Stimulated activated CD4-positive, alpha-beta T cell treated with anti-CD3 and anti-CD28 coated beads, Interleukin-1b, Interleukin-23, amount 100 ng/mL, for 1 hour (primary cell): ENCODE data around the gene ARHGEF7.

Source experiments
- DNase-seq, 2 donors: peaks; one replicate each; pipeline ENCODE4 v3.0.0-alpha.2; 2020; ENCODE audit warnings: low read depth in 2 of 2

ARHGEF7 gene

DNA sequence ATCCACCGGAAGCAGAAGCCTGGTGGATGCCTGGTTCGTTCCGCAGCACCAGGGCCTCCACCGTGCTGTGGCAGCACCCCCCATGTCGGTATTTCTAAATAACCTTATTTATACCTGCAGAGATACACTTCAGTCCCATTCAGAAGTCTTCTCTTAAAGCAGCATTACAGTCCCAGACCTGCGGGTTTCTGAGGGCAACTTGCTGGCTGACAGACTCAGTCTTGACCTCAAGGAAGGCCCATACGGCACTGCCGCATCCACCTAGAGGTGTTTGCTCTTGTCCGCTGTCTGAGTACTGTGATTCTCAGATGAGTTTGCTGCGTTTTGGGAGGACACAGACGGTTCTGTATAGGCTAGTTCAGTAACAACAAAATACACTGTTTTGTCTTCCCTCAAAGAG, 188.4 kb downstream of the ARHGEF7 start:
- no peak for DNase-seq

DNA sequence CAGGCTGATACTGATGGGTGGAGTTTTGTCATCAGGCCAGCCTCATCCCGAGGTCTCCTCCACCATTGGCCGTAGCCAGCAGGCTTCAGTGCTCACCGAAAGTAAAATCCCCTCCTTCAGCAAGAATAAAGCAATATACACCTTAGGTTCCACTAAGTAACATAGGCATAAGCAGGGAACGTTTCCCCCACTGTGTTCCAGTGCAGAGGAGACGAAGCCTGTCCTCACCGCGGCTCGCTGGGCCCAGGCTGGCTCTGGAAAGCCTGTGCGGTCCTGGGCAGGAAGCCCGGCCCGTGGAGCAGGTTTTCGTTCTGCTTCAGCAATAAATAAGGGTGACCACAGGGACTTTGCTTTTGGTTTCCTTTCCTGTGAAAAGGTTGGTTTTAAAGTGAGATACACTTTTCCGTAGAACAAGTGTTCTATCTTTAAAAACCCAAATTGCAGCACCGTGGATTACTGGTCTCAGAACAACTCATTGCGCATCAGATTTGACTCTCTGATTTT, 189.0 kb downstream of the ARHGEF7 start:
- DNase-seq, result no peak

DNA sequence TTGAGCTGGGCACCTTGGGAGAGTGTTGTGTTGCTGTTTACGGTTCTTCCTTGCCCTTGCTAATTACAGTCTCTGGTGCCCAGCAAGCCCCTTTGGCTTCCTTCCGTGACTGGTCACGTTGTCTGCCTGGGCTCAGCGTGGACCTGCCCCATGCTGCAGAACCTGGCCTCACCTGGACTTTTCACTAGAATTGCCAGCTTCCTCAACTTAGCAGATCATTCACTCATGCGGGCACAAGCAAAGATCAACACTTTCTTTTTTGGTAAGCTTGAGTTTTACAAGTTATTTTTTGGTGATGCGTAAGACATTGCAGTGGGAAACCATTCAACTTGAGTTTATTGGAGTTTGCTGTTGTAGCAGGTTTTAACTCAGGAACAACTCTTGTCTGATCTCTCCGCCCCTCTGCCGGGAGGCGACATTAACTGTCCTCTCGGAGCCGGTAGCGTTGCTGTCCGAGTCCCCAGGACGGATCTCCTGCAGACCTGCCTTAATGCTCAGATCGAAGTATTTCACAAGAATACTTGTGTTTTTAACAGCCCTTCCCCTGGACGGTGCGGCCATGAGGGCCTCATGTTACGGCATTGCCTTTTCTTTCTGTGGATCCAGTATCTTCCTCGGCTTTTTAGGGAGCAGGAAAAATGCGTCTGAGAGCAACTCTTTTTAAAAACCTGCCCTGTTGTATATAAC, 189.6 kb downstream of the ARHGEF7 start:
- DNase-seq, result no peak

DNA sequence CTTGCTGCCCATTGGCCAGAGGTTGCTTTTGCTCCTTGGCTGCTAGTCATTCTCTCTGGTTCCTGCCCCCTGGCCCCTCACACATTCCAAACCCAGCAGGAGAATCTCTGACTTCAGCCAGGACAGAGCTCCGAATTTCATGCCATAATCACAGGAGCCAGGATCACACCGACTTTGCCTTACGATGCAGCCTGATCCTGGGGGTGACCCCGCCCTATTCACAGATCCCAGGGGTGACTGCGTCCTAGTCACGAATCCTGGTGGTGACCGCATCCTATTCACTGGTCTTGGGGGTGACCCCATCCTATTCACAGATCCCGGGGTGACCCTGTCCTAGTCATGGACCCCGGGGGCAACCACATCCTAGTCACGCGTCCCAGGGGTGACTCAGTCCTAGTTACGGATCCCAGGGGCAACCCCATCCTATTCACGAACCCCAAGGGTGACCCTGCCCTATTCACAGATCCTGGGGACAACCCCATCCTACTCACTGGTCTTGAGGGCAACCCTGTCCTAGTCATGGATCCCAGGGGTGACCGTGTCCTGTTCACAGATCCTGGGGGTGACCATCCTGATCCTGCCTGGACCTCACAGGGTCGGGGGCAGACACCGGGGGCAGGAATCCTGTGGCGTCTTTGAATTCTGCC, 198.0 kb downstream of the ARHGEF7 start:
- DNase-seq, result no peak

DNA sequence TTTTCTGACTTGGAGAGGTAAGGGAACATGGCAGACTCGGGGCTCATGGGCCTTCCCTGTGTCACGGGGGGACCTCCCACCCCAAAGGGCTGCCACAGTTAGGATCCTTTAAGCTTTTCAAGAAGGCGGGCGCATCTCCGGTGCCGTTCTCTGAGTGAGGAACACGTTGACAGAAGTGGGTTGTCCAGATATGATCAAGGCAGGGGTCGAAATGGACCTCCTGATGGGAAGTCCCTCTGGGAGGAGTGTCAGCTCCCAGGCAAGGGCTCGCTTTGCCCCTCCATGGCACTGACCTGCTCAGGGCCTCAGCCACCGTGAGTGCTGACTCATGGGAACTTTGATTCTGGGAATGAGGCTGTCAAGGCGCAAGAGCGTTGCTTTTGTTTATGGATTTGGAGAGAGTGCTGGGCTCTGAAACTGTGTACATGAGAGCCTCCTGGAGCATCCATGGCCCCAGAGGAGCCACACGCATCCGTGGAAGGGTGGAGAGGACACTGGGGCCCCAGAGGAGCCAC, 198.9 kb downstream of the ARHGEF7 start:
- no peak for DNase-seq

DNA sequence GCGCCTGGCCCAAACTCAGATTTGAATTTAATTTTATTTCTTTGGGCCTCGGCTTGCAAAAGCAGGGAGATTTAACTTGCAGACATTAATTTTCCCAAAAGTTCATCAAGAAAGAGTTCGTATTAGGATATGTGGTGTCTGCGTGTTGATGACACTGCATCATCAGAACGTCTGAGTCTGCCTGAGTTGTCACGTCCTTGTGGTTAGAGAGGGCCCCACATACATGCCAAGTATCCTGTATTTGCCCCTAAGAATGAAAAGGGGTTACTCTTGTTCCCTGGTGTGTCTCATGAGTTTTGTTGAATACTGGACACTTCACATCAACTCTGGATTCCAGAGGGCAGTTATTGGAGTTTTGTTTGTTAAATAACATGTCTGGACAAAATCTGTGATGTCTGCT, 199.7 kb downstream of the ARHGEF7 start:
- no peak for DNase-seq

DNA sequence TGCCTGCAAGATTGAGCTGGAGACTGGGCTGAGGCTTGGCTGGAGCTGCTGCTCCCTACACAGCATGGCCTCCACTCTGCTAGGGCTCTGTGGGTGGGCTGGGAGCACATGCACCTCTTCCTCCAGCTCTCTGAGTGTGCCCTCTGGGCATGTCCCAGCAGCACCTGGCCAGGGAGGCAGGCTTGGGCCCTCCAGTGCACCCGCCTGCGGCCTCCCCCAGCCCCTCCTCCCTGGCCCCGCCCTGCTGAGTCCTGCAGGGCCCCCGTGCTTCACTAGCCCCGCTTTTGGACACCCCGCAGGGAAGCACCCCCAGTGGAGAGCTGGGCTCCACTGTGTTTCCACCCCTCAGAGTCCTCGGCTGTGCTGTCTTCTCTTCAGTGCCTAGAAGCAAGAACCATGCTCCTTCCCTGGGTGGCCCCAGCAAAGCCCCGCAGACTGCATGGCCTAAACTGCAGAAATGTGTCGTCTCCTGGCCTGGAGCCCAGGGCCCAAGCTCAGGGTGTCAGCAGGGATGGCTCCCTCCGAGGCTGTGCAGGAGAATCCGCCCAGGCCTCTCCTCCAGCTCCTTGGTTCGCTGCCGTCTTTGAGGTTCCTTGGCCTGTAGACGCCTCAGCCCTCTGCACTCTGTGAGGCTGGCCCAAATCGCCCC, 200.4 kb downstream of the ARHGEF7 start:
- no peak for DNase-seq

DNA sequence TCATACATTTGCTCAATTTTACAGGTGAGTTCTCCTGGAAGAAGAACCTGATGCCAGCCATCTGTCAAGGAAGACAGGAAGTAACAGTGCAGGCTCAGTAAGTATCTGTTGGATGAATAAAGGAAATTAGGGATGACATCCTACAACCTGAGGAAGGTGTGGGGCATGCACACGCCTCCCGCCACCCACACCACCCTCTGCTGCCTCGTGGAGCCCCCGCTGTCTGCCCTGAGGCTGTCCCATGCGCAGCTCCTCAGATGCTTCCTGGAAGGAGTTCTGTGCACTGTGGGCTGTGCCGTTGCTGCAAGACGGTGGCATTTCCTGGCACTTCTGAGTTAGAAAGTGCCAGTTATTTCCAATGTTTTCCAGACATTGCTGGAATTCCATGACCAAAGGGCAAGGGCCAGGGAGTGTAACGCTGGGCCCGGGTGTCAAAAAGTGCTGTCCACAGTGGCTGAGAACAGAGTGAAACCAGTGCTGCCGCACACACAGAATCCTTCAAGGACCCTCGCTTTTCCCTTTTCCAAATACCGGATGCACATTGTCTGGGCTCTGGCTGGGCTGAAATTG, 201.1 kb downstream of the ARHGEF7 start:
- DNase-seq, result no peak

DNA sequence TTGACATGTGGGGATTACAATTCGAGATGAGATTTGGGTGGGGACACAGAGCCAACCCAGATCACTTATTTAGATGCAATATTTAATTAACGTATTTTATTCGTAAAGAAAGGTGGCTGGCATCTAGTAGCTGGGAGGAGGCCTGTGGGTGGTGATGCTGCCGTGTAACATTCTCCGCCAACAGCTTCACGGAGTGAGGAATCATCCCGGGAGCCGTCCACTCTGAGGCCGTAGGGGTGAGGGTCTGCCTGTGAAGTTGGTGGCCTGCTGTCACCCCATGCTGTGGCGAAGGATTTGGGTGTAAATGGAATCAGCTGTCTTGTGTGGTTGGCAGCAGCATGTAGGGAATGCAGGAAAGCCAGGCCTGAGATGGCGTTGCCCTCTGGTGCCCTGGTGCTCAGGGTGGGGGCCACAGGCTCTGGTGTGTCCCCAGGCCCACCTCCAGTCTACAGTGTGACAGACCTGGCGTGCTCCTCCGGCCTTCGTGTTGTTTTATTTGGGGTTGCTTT, 202.0 kb downstream of the ARHGEF7 start:
- DNase-seq, result no peak

DNA sequence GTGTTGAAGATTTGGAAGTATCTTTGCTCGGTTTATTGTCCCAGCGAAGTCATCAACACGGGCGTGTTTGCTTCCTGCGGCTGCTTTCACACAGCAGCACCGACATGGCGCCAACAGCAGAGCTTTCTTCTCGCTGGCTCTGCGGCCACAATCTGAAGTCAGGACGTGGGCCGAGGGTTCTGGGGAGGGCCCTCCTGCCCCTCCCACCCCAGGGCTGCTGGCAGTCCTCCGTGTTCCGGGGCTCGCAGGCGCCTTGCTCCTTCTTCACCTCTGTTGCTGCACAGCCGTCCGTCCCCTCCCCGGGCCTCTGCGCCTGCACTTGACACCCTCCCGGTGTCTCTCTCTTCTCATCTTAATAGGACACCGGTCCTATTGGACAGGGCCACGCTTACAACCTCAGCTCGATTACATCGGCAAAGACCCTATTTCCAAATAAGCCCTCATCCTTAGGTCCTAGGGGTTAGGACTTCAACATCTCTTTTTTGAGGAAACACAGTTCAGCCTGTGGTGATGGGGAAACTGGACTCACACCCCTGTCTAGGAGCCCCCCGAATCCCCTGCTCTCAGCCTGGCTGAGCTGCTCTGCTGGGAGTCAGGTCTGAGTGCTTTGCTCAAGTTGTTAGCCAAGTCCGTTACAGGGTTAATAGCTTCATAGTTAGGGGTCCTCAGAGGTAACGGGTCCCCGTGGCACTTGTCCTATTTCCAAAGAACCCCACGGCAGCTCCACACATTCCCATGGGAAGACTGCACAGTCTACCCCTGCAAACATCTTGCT, 202.6 kb downstream of the ARHGEF7 start:
- DNase-seq, result no peak

DNA sequence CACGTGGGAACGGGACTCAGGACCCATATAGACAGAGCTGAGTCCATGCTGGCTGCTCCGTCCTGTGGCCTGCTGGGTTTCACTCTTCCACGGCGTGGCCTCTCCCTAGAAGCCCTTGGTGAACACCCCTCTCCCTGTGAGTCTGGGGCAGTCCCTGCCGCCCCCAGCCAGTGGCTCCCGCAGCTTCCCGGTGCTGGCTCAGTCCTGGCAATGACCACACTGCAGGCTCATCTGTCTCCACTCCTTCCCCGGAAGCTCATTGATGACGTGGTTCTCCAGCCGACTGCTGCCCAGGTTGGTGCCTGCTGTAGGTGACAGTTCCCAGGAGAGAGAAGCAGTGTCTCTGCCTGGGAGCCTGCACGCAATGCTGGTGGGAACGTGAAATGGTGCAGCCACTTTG, 203.3 kb downstream of the ARHGEF7 start:
- no peak for DNase-seq

DNA sequence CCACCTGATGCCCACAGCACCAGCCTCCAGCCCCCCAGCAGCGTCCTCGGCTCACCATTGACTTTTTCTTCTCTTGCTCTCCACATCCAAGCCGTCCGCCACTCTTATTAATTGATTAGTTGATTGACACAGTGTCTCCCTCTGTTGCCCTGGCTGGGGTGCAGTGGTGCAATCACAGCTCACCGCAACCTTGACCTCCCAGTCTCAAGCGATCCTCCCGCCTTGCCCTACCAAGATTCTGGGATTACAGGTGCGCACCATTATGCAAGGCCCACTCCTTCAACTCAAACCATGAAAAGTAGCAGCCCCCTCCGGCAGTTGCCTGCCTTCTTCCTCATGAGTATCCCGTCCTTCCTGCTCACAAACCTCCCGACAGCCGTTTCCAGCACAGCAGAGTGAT, 204.4 kb downstream of the ARHGEF7 start:
- no peak for DNase-seq

DNA sequence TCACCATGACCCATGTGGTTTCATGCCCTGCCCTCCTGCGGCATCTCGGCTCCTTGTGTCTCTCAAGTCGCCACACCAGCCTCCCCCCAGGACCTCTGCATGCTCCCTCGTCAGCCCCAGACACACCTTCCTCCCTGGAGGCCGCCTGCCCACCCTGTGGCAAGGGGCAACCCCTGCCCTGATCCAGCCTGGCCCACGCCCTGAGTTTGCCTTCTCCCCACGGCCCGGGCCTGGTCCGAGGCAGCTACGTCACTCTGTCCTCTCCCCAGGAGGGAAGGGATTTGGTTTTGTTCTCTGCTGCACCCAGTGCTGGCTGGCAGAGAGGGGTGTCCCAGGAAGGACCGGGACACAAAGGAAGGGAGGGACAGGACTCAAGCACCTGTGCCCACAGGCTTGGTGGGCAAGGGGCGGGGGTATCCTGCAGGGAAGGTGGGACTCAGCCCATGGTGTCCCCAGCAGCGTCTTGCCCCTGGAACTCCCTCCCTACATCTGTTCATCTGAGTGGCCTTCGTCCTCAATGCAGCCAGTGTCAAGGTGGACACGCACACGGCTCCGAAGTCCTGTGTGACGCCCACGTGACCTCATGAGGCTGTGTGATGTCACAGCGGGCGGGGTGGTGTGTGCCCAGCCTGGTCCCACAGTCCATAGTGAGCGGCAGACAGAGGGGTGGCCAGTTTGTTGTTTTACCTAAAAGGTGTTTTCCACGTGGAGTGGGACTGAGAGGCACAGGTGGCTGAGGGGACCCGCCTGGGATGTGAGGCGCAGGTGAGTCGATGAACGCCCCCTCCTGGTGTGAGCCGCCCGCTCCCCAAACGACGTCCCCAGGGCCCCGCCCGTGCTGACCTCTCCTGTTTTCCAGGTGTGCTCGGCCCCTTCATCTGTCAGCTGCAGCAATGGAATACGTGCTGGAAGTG, 205.1 kb downstream of the ARHGEF7 start, which contains the start of gene TEX29:
Gene TEX29, plus strand, starts transcription at position 645 of the 914 bp plus-strand sequence. Its CDS starts 249 bp downstream, at position 894.
- no peak for DNase-seq

DNA sequence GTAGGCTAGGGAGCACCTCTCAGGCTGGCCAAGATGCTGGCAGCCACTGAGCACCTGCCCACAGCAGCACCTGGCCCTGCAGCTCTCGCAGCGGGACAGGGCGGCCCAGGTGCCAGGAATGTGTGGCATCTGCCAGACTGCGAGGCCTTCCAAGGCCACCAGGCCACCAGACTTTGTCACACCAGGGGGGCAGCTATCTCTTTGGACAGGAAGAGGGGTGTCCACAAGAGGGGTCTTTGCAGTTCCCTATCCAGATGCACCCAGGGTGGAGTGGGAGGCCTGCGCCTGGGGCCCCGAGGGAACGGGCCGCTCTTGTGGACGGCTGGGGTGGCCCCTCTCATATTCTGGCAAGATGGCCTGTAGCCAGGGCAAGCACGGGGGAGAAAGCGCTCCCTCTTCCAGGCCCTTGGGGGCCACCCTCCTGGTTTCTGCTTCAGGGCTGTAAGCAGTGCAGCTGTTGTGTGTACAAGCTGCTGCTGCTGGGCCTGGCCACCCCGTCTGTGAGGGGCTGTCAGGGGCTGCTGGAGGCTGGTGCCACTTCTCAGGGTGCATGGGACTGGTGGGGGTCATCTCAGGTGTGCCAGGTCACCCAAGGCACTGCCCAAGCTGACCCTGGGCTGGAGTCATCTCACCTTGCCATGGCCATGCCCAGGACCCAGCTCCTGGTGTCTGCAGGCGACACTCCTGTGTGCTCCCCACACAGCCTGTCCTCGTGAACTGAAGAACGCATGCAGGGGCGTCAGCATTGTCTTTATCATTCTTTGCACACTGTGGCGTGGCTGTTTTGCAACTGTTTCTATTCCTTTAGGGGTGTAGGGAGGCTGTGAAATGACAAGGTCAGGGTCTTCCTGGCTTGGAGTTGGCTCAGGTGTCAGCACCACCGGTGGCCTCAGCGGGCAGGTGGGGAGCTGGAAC, 207.1 kb downstream of the ARHGEF7 start:
- no peak for DNase-seq

DNA sequence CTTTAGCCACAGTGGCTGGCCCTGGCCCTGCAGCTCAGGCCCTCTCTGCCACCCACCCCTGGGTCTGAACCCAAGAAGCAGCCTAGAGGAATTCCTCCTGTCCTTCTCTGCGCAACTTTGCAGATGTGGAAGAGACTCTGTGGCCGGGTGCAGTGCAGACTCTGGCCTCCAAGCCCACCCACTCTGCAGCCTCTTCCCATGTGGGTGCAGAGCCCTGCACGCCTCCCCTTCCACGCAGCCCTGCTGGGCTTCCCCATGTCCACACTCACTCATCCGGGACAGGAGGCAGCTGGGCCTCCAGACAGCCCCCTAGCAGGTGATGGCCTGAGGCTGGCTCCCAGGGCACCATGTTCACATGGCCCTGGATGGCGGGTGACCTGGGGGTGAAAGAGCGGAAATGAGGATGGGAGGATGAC, 207.8 kb downstream of the ARHGEF7 start:
- no peak for DNase-seq

DNA sequence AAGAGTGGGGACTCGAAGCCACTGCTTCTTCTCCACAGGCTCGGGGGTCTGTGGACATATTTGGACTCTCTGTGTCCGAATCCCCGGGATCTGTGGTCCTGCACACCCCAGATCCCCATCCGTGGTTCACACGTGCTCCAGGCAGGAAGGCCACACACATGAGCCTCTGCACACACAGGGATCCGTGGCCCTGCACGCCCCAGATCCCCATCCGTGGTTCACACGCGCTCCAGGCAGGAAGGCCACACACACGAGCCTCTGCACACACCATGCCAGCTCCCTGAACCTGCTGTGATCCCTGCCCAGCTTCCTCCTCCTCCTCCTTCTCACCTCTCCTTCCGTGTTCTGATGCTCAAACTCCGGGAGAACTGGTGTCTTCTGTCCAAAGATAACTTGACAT, 208.4 kb downstream of the ARHGEF7 start:
- no peak for DNase-seq

DNA sequence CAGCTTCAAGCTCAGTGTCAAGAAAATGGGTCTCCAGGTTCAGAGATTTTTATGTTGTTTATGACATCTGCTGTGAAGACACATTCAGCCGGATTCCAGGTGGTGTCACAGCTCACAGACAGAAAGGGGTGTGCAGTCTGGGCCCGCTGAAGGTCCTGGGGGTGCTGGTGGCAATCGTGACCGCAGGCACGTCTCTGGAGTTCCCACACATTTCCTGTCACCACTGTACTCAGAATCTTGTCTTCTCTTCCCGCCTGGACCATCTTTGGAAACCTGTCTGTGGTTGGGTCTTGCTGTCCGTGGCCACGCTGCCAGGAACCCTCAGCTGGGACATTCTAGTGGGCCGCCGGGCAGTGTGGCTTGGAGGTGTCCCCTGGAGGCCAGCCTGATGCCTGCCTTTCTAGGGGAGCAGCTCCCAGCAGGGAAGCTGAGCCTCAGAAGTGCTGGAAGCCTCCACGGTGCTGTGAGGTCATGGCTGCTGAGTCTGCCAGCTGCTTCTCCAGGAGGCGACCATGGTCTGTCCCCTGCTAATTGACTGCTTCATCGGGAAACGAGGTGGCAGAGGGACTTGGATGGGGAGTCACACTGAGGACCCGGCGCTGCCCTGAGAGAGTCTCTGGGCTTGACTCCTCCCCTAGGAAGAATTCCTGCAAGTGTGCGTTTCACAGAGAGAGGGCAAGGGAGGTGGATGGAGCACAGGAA, 209.0 kb downstream of the ARHGEF7 start:
- no peak for DNase-seq

DNA sequence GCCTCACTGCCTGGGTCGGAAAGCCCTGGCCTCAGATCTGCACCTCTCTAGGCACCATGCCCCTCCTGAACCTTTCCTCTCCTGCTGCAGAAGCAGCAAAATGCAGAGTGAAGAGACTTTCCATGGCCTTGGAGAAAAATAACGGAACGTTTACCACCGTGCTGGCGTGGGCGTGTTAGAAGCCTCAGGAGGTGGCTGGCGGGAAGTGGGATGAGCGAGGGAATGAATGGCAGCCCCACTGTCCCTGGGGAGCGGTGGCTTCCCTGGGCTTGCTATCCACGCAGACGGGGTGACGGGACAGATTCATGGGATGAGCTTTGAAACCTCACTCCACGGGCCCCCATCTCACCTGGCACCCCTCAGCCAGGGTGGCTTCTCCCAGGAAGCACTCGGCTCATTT, 209.6 kb downstream of the ARHGEF7 start:
- no peak for DNase-seq
